SU-DHL-6 (cell line): ENCODE measurements around the gene RSPH4A.

ENCODE experiments used
- EZH2phosphoT487 ChIP-seq: fragments of 200-600 bp; sonication (generic), shearing (Covaris generic); conservative IDR thresholded peaks from 2 replicates; pipeline ENCODE4 v1.6.1; 2018; ENCODE audit warnings: mild to moderate bottlenecking, antibody characterized with exemption, low read length, moderate library complexity, mixed read lengths
- TF ChIP-seq, protein P1 (sequence below): fragments of 200-600 bp; sonication (generic); IDR thresholded peaks from one replicate; pipeline ENCODE4 v1.5.1; 2017; ENCODE audit warnings: antibody characterized with exemption, mild to moderate bottlenecking, low read length, moderate library complexity; ENCODE audit not compliant: insufficient read depth, poor library complexity, severe bottlenecking

DNA sequence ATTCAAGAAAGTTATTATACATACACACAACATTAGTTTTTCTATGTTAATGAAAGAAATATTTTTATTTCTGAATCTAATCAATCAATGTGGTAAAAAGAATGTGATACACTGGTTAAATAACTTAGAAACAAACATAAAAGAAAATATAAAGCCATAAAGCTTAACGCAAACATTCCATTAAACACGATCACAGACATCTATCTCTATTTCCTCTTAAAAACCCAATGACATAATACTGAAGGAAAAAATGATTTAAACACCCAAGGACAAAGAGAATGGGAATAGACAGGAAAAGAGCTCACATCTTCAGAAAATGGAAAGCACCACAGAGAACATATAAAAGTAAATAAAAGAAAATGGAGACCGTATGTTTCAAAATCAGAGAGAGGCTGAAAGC, 32.9 kb downstream of the RSPH4A start:
- TF ChIP-seq, protein P1, sequence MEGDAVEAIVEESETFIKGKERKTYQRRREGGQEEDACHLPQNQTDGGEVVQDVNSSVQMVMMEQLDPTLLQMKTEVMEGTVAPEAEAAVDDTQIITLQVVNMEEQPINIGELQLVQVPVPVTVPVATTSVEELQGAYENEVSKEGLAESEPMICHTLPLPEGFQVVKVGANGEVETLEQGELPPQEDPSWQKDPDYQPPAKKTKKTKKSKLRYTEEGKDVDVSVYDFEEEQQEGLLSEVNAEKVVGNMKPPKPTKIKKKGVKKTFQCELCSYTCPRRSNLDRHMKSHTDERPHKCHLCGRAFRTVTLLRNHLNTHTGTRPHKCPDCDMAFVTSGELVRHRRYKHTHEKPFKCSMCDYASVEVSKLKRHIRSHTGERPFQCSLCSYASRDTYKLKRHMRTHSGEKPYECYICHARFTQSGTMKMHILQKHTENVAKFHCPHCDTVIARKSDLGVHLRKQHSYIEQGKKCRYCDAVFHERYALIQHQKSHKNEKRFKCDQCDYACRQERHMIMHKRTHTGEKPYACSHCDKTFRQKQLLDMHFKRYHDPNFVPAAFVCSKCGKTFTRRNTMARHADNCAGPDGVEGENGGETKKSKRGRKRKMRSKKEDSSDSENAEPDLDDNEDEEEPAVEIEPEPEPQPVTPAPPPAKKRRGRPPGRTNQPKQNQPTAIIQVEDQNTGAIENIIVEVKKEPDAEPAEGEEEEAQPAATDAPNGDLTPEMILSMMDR, result no peak
- TF ChIP-seq EZH2phosphoT487, result no peak
